GM13977 (cell line): ENCODE results near the gene LRIG2.
"Not testable (repeated sequence)": the region's sequence is repeated elsewhere in the genome, so short reads cannot be mapped to it uniquely, and the experiment has no call there.

Experiments used
- DNase-seq: peaks from one replicate; pipeline ENCODE4 v3.0.0; 2012; ENCODE audit warnings: low spot score
- in situ Hi-C: fragments of 300-500 bp; cut with MboI; formaldehyde crosslinking; loops from one replicate; pipeline ENCODE4 v1.12.0; 2022; ENCODE audit warnings: low sequenced_read_pairs, low pct_unique_long_range_greater_than_20kb, mixed read lengths, inconsistent platforms; ENCODE audit not compliant: unreplicated experiment
- TF ChIP-seq, protein P1 (sequence below): IDR thresholded peaks from 2 replicates; pipeline ENCODE4 v1.5.1; 2012; ENCODE audit warnings: mild to moderate bottlenecking, control low read depth; ENCODE audit not compliant: insufficient read depth; ENCODE audit errors: extremely low read depth, missing control alignments

The LRIG2 gene

DNA sequence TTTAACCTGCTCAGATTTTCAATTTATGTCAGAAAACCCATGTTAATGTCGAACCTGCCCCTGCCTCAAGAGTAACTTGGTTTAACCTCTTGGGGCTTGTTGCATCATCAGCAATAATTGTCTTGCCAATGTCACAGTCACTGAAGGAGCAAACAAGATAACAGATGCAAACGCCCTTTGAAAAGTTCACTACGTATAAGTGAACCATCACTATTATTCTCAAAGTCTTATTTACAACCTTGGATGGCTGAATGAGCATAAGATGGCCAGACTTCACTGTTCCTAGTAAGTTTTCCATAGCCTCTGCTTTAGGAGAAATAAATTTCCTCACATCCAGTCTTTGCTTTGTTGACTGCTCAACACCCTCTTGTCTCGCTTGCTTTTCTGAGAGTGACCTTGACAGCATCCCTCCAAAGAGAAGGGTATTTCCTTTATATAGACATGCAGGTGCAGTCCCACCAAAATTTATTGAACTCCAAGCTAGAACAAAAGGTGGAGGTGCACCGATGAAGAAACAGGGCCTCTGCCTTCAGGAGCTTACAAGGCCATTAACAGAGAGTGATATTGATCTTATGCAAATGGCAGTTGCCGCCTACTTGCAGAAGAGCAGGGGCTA, 749 bp upstream of the LRIG2 start:
- peak; percentile 80 for DNase-seq
- TF ChIP-seq, protein P1, sequence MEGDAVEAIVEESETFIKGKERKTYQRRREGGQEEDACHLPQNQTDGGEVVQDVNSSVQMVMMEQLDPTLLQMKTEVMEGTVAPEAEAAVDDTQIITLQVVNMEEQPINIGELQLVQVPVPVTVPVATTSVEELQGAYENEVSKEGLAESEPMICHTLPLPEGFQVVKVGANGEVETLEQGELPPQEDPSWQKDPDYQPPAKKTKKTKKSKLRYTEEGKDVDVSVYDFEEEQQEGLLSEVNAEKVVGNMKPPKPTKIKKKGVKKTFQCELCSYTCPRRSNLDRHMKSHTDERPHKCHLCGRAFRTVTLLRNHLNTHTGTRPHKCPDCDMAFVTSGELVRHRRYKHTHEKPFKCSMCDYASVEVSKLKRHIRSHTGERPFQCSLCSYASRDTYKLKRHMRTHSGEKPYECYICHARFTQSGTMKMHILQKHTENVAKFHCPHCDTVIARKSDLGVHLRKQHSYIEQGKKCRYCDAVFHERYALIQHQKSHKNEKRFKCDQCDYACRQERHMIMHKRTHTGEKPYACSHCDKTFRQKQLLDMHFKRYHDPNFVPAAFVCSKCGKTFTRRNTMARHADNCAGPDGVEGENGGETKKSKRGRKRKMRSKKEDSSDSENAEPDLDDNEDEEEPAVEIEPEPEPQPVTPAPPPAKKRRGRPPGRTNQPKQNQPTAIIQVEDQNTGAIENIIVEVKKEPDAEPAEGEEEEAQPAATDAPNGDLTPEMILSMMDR: peak; percentile 85
- in situ Hi-C loops: no loop called here

DNA sequence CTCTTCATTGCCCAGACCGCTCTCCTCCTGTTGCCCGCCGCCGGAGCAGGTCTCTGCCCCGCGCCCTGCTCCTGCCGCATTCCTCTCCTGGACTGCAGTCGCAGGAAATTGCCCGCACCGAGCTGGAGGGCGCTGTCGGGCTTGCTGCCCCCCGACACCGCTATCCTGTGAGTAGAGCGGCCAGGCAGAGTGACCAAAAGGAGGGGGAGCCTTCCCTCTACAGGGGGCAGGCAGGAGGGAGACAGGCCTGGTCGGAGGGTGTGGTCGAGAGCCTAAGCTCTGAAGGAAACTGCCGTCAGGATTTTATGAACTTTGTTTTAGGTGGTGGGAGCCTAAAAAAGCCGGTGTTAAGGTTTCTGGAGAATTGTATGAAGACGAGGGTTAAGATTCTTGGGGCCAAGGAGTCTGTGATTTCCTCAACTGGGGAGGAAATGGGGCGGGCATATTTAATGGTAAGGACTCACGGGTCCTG, 517 bp downstream of the LRIG2 start:
- in situ Hi-C loops: no loop called here
- TF ChIP-seq, protein P1: peak; percentile 52
- DNase-seq: no peak

DNA sequence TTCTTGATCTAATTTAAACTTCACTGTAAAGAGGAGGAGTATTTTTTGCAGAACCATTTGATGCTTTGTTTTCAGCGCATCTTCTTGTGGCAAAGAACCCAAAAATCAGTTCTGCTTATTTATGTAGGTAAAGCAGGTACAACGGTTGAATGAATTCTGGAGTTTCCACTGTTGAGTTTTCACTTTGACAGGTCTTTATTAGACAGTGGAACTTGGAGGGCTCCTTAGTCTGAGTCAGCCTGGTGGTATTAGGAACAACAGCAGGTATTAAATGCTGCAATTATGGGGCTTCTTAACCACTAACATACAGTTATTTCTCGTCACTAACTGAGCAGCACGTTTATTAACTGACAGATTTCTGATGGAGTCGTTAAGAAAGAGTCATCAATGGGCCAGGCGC, 1.2 kb downstream of the LRIG2 start:
- TF ChIP-seq, protein P1: no peak
- peak; percentile 42 for DNase-seq
- in situ Hi-C loops: no loop called here

DNA sequence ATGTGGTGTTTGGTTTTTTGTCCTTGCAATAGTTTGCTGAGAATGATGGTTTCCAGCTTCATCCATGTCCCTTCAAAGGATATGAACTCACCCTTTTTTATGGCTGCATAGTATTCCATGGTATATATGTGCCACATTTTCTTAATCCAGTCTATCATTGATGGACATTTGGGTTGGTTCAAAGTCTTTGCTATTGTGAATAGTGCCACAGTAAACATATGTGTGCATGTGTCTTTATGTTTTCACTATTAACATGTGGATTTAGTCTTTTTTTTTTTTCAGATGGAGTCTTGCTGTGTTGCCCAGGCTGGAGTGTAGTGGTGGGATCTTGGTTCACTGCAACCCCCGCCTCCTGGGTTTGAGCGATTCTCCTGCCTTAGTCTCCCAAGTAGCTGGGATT, 5.0 kb downstream of the LRIG2 start:
- DNase-seq, in situ Hi-C loops: not testable (repeated sequence)

DNA sequence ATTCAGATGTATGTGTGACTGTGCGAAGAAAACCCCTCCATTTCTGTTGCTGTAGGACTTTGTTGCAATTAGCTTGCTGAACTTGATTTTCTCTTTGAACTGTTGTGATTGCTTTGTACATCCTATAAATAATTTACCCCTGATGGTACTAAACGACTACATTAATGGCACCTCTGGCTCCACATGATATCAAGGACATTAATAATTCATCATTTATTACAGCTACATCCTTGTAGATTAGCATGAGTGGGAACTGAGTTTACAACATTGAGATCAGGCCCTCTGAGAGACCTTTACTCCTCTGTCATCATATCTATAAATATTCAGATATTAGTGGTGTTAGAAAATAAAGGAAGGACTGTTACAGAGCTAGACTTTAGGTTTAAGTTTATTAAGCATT, 13.5 kb downstream of the LRIG2 start:
- in situ Hi-C loops: no loop called here
- no peak for DNase-seq
- TF ChIP-seq, protein P1: no peak

DNA sequence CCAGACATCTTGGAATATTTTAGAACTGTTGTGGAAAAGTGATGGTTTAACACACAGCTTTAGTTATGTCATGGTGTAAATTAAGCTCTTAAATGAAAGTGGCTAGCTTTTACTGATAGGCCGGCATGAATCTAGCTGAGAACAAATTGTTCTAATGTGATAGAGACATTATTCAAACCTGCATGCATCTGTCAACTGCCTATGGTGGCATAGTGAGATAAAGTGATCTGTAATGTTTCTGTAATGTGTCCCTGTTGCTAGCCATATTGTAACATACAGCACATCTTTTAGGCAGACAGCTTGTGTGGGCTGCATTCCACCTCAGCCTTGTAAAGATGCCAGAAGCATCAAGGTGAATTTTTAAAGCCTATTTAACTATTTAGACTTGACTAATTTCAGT, 16.0 kb downstream of the LRIG2 start:
- in situ Hi-C loops: no loop called here

DNA sequence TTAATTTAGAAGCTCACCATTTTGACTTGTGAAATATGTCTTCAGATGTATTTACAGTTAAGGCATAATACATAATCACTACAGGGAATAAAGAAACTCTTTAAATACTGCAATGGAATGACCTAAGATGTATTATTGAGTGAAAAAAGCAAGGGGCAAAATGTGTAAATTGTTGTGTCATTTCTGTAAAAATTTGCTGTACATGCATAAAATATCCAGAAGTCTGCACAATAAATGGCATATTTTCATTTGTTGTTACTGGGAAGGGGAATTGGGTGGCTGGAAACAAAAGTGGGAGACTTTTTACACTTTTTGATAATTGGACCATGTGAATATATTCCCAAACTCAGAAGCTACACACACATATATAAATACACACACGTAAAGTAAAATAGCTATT, 17.1 kb downstream of the LRIG2 start:
- in situ Hi-C loops: no loop called here
- DNase-seq: no peak
- TF ChIP-seq, protein P1: no peak

More for the DNA sequence above, 16.0 kb downstream of the LRIG2 start:
- DNase-seq: no peak
- TF ChIP-seq, protein P1: no peak
